DMS153 treated with DMSO at 0.1 percent for 48 hours (cell line): ENCODE results near the gene MACROH2A1.

Experiments used
- DNase-seq: peaks from one replicate; lab custom pipeline; 2025; ENCODE audit not compliant: unreplicated experiment; lab: John Stamatoyannopoulos, UW

Gene MACROH2A1

DNA sequence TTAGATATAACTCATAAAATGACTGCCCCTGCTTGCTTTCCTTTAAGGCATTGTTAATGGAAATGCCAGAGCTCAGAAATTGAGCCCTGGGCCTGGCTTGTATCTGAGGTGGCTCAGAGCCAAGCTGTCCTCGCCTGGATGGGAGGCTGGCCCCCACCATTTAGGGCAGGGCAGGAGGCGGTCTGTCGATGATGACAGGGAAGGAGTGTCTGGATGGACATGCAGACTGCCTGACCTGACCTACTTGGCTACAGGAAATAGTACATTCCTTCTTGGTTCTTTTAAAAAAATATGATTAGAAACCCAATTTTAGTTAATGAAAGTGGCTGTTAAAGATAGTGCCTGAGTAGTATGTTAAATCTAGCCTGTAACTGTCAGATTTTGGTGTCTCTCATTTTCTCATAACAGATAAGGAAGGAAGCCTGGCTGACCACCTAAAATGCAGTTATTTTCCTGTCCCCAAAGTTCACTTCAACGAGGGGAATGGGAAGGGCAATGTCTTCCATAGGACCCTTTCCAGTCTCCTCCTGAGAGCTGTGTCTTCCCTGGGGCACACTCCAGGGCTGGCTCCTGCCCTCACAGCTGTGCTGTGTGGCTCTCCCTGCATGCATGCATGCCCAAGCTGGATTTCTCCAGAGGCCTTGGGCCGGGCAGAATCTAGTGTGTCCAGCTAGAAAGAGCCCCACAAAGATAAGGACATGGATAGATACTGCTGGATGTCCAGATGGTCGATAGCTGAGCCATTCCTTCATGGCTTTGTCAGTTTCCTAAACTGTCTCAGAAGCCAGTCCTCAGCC lies 42.3 kb downstream of the MACROH2A1 start:
- no peak for DNase-seq

GRCh38 chr5:135355169-135355568 lies 43.9 kb downstream of the MACROH2A1 start:
- DNase-seq = no peak

DNA sequence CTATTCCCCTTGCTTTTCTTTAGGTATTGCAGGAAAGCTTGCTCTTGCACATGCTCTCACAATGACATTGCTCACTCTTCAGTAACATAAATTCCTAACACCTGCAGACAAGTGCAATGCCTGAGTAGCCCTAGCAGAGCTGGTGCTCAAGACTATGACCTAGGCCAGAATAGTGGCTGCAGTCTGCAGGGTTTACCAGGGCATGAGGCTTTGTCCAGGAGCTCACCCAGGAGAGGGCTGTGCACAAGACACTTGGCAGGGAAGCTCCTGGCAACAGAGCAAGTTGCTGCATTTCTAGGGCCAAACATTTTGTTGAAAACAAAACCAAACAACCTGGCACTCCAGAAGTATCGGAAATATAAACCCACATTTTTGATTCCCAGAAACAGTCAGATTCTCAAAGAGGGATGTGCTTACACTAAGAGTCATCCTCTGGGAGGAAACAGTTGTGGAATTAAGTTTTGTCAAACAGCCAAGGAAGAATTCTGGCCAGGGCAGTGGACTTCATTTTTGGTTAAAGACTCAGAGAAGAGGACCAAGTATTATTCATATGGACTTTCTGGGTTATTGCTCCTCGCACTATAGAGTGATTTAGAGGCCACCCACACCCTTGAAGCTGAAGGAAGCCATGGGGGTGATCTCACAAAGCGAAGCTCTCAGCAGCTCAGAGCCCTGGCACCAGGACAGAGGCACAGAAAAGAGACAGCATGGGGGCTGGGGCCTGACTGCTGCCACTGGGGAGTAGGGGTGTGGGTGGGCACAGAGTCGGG lies 44.9 kb downstream of the MACROH2A1 start:
- DNase-seq = no peak

GRCh38 chr5:135350536-135350935 lies 48.5 kb downstream of the MACROH2A1 start:
- DNase-seq = no peak

GRCh38 chr5:135349886-135350285 lies 49.1 kb downstream of the MACROH2A1 start:
- DNase-seq = no peak

DNA sequence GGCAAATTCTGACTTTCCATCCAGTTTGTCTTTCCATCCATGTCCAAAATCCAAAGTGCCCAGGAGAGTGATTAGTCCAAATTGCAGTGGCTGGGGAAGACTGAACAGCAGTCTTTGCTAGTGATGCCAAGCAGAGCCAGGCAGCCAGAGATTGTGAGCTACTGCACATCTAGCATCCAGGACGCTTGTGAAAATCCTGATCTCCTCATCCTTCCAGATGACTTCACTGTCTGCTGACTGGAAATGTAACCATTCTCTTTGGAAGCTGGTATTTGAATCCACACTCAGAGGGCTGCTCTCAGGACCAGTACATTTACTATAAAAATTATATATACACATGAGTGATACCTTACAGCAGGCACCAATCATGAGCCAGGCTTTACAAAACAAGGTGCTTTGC lies 49.6 kb downstream of the MACROH2A1 start:
- no peak for DNase-seq

GRCh38 chr5:135348918-135349317 lies 50.1 kb downstream of the MACROH2A1 start:
- DNase-seq = no peak

DNA sequence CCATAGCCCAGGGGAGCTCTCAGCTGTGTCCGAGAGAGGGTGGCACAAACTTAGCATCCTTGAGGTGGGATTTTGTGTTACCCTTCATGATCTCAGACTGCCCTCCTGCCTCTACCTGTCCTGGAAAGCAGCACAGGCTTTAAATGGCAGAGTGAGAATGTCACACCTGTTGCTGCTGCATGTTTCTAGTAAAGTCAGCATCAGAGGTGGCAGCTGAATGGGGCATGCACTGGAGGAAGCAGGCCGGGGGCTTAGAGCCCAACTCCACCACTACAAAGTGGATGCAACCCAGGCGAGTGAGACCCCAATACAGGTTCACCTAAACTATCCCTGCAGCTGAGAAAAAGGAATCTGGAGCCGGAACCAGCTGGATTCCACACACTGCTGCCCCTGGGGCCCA lies 51.6 kb downstream of the MACROH2A1 start:
- no peak for DNase-seq

DNA sequence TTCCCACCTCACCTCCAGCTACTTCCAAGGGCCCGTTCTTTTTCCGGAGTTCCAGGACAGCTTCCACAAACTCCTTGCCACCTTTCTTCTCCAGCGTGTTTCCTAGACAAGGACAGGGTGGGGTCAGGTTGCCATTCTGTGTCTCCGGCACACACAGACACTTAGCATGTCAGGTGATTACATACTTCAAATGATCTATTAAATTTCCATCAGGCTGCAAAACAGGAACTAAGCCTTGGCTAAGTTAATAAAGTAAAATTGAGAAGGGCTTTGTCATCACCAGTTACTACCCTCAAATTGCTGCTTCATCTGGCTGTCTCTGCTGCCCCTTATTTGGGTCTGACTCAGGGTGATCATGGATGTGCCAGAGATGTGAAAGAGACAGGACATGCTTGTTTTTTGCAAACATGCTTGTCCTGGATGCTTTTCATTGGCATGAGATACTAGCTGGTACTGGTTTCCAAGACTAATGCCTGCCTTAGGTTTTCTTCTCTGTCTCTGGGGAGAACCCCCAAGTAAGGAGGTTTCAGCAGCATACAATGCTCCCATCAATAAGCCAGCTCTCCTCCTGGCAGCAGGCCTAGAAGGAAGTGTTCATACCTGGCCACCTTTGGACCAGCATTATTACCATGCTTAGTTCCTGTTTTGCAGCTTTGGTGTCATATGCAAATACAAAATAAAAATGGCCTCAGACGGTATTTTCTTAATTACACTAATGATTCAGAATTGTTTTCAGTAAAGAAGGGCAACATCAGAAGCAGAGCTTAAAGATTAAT lies 52.9 kb downstream of the MACROH2A1 start:
- no peak for DNase-seq

- DNase-seq = no peak
These were observed 54.7 kb downstream of the MACROH2A1 start for GRCh38 chr5:135344349-135344748.

DNA sequence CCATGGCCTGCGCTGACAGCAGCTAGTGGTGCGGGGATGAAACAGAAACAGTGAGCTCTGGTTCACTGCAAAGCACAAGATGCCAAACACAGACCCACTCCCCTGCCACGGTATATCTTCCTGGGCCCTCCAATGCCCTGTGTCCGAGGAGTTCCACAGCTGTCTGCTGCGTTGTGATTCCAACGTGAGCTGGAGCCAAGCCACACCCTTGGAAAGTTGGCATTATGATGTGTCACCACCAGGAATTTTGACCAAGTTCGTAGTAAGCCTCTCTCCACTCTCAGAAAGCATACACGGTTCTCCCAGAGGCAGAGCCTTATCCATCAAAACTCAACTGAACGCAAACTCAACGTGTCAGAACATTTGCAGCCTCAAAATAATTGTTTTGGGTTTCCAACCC lies 55.6 kb downstream of the MACROH2A1 start:
- DNase-seq = no peak

DNA sequence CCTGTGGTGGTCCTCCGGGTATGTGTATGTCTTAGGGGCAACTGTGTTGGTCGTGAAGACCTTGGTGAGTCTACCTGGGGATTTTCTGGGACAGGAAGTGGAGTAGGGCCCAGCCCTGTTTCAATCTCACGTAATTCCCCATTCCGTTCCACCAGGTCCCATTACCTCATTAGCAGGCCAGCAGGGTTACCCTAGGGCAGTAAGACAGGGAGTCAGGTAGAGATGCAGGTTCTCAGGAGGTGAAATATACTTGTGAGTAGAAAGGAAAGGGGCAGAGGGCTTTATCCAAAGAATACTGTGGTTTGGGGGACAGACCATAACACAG lies 56.5 kb downstream of the MACROH2A1 start:
- no peak for DNase-seq

GRCh38 chr5:135341696-135342550 lies 57.1 kb downstream of the MACROH2A1 start:
- no peak for DNase-seq

- no peak for DNase-seq
These were observed 57.9 kb downstream of the MACROH2A1 start for GRCh38 chr5:135341016-135341666.

- DNase-seq = no peak
These were observed 58.5 kb downstream of the MACROH2A1 start for GRCh38 chr5:135340568-135340967.

DNA sequence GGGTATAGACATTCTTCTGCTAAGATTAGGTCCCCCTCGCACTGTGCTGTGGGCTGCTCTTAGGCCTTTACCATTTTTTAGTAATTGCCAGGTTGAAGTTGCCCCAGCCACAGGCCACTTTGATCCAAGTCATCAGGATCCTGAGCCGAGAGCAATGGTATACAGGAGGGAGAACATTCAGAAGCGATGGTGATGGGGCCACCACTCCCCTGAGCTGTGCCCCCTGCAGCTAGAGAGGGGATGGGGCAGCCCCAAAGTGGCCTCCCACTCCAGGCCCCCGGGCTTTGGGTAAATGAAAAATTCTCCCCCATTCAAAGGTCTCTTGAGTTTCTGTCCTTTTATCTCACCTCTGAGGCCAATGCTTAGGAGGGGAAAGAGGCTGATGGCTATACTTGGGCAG lies 59.4 kb downstream of the MACROH2A1 start:
- no peak for DNase-seq

DNA sequence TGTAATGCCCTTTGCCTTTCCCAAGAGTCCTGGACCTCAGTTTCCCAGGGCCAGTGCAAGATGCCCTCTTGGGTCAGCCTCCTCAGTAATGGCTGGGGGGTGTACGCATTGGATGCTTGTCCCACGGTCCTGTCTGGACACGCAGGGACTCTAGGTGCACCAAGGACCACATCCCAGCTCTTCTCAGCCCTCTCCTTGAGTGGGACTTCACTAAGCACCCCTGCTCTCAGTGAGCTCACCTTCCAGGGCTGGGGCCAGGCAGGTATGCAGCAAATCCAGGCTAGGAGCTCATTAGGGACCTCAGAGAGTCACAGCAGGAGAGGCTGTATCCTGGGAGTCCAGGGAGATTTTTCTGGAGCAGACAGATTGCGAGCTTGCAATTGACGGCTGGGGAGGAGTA lies 59.8 kb downstream of the MACROH2A1 start:
- no peak for DNase-seq

GRCh38 chr5:135337064-135337463 lies 62.0 kb downstream of the MACROH2A1 start:
- DNase-seq = no peak

DNA sequence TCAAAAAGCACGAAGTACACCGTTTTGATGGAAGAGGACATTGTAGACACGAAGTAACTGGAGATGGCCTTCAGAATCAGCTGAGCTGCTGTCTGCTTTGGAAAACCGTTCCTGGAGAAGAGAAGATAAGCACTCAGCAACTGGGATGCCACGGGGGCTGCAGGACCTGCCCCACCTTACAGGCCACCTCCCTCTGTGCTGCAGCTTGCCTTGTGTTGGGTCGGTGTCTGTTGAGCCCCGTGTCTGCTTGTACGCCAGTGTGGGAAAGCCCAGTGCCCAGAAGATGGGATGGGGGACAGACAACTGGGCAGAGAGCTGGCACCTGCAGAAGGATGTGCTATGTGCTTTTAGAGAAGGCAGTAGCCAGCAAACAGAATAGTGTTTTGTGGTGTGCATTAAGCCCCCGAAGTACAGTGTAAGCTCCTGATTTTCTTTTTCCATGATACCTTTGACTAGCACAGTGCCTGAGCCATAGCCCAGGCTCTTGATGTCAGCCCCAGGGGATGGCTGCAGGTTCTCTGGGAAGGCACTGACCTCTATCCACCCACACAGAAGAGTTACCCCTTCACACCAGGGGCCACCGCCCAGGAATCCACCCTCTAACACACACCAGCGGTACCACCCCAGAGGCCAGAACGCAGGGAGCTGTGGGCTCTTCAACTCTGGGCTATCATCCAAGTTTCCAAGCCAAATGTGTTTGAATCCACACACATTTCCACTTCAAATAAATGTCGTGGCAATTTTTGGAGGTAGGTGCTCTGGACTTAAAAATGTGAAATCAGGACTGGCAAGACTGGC lies 63.8 kb downstream of the MACROH2A1 start:
- no peak for DNase-seq
